Urothelium cell line (cell line): ENCODE results near the gene ARHGAP21.

Experiments used
- DNase-seq: peaks from one replicate; pipeline ENCODE4 v3.0.0; 2011; ENCODE audit warnings: low spot score, mixed read lengths
- FAIRE-seq: peaks from 2 replicates; lab custom pipeline; 2011; peaks lifted over from hg19 to GRCh38; lab: Jason Lieb, UNC

ARHGAP21 gene

GRCh38 chr10:24545585-24545984 is 178.1 kb downstream of the ARHGAP21 start:
- FAIRE-seq (no peak), DNase-seq (no peak)

GRCh38 chr10:24544776-24545175 is 178.9 kb downstream of the ARHGAP21 start:
- no peak for FAIRE-seq

DNA sequence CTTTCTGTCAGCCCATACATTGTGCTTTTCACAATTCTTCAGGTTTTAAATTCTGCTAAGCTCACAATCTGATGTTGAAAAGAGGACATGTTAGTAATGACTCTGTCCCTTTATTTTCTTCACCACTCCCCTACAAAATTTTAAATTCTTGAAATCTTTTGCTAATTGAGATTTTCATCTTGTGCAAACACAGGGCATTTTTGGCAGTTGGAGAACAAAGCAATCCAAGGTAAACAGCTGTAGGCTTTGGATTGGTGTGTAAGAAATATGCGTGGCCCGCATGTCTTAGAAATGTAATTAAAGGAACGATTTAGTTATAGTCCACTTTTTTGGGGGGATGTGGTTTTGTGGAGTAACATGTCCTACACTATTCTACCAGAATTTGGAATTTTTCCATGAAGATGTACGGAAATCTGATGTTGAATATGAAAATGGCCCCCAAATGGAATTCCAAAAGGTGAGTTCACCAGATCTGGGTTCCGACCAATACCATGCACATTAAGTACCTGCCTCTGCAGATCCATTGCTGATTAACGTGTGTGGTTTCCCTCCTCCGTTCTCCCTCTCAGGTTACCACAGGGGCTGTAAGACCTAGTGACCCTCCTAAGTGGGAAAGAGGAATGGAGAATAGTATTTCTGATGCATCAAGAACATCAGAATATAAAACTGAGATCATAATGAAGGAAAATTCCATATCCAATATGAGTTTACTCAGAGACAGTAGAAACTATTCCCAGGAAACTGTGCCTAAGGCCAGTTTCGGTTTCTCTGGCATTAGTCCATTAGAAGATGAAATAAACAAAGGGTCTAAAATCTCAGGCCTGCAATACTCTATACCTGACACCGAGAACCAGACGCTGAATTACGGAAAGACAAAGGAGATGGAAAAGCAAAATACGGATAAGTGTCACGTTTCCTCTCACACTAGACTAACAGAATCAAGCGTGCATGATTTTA is 181.1 kb downstream of the ARHGAP21 start:
- DNase-seq (no peak), FAIRE-seq (no peak)

More at GRCh38 chr10:24544776-24545175, 178.9 kb downstream of the ARHGAP21 start:
- no peak for DNase-seq

DNA sequence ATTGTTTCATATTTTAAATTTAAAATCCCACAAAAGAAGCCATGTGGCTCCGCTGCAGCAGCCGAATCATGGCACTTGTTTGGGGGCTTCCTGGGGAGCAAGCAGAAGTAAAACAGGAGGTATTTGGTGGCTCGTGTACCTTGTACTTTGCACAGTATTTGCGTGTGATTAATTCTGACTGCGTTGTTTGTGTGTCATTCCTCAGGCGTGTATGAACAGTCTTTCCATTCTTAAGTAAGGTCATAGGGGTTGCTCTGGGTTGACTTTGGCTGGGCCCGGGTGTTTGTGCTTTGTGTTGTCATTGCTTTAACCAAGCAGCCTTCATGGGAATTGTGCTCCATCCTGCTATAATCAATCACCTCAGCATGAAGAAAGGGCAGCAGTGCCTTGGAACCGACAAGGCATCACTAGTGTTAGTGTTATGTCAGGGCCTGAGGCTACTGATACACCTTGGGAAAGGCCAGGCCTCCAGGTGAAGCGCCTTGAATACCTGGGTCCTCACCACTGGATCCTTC is 182.4 kb downstream of the ARHGAP21 start:
- DNase-seq, result no peak

DNA sequence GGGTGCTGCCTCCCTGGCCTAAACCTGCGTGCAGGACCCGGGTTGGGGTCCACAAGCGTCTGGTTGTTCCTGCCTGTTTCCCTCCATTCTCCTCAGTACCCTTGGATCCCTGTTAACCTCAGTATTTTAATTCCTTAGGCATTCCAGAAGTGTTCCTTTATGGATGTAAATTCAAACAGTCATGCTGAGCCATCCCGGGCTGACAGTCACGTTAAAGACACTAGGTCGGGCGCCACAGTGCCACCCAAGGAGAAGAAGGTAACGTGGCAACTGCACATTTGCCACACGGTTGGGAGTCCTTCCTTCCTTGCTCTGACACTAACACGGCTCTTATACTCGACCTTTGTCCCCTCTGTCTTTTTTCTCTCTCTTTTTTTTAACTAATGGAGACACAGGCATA is 187.1 kb downstream of the ARHGAP21 start:
- no peak for FAIRE-seq
- DNase-seq, result no peak

More for the DNA sequence above, 182.4 kb downstream of the ARHGAP21 start:
- FAIRE-seq, result no peak

- DNase-seq, result no peak
- no peak for FAIRE-seq
Observed at GRCh38 chr10:24533981-24534380, 189.7 kb downstream of the ARHGAP21 start.
